Activated CD4-positive, alpha-beta T cell treated with anti-CD3 and anti-CD28 coated beads, Interleukin-2, amount 10 ng/mL, durations not matched to agents 24 days and 14 days (primary cell): ENCODE measurements around the gene SARNP. TPM values are rescaled to one million over a fixed set of nuclear protein-coding genes. Genes with fewer than 3 reads are reported as not detected.

Source experiments
- total RNA-seq: library from RNA; stranded (reverse); gene quantifications from 2 replicates; pipeline ENCODE4 v1.2.3, GENCODE V29; 2022

SARNP gene
- total RNA-seq, 1 donor from 2014 or later: 81.6 TPM

Other genes starting within 250 kb of the SARNP start
- not detected in 2 replicates for gene OR2AP1, start 245.3 kb downstream of the SARNP start, total RNA-seq
- not detected in 2 replicates for gene OR10P1, start 180.8 kb downstream of the SARNP start, total RNA-seq
- 0.65 and 1.5 TPM in 2 replicates for gene ITGA7, start 109.8 kb downstream of the SARNP start, total RNA-seq
- gene BLOC1S1, start 101.7 kb downstream of the SARNP start, total RNA-seq: 62.7 and 64.8 TPM in 2 replicates
- gene RDH5, start 97.3 kb downstream of the SARNP start, total RNA-seq: 7.1 and 8.4 TPM in 2 replicates
- gene CD63, start 88.7 kb downstream of the SARNP start, total RNA-seq: 190 and 196 TPM in 2 replicates
- gene GDF11, start 74.6 kb downstream of the SARNP start, total RNA-seq: 14.3 and 15.1 TPM in 2 replicates
- 49.8 and 55.8 TPM in 2 replicates for gene ORMDL2, start 317 bp upstream of the SARNP start, total RNA-seq
- gene DNAJC14, start 11.9 kb upstream of the SARNP start, total RNA-seq: 39.8 and 42.0 TPM in 2 replicates
- not detected in 2 replicates for gene MMP19, start 25.2 kb upstream of the SARNP start, total RNA-seq
- gene PYM1, start 110.2 kb upstream of the SARNP start, total RNA-seq: 34.8 and 35.6 TPM in 2 replicates
- gene DGKA, start 113.4 kb upstream of the SARNP start, total RNA-seq: 355 and 365 TPM in 2 replicates
- gene PMEL, start 148.3 kb upstream of the SARNP start, total RNA-seq: not detected in 2 replicates
- 108 and 110 TPM in 2 replicates for gene CDK2, start 149.1 kb upstream of the SARNP start, total RNA-seq
- 39.0 and 40.2 TPM in 2 replicates for gene RAB5B, start 156.4 kb upstream of the SARNP start, total RNA-seq
- 9.3 and 10.2 TPM in 2 replicates for gene SUOX, start 179.6 kb upstream of the SARNP start, total RNA-seq
- gene IKZF4, start 203.3 kb upstream of the SARNP start, total RNA-seq: 24.3 and 26.1 TPM in 2 replicates
- gene RPS26, start 224.2 kb upstream of the SARNP start, total RNA-seq: 40.5 and 46.3 TPM in 2 replicates